Ishikawa (cell line): ENCODE measurements around the gene TET2.

Source experiments
- CEBPB ChIP-seq: IDR thresholded peaks from 2 replicates; pipeline ENCODE4 v1.6.1; 2012
- CREB1 ChIP-seq: IDR thresholded peaks from 2 replicates; pipeline ENCODE4 v1.6.1; 2012; ENCODE audit warnings: low read depth
- EGR1 ChIP-seq: IDR thresholded peaks from 2 replicates; pipeline ENCODE4 v1.6.1; 2012
- EP300 ChIP-seq: IDR thresholded peaks from 2 replicates; pipeline ENCODE4 v1.6.1; 2012; ENCODE audit warnings: borderline replicate concordance
- FOXM1 ChIP-seq: IDR thresholded peaks from 2 replicates; pipeline ENCODE4 v1.6.1; 2012; ENCODE audit warnings: low read depth, borderline replicate concordance
- NFIC ChIP-seq: IDR thresholded peaks from 2 replicates; pipeline ENCODE4 v1.6.1; 2012
- RAD21 ChIP-seq: IDR thresholded peaks from 2 replicates; pipeline ENCODE4 v1.6.1; 2012; ENCODE audit warnings: low read depth
- REST ChIP-seq: IDR thresholded peaks from 2 replicates; pipeline ENCODE4 v1.6.1; 2012; ENCODE audit warnings: low read depth, mild to moderate bottlenecking
- TAF1 ChIP-seq: IDR thresholded peaks from 2 replicates; pipeline ENCODE4 v1.6.1; 2012; ENCODE audit warnings: low read depth, mild to moderate bottlenecking
- TCF12 ChIP-seq: IDR thresholded peaks from 2 replicates; pipeline ENCODE4 v1.6.1; 2012; ENCODE audit warnings: low read depth
- TEAD4 ChIP-seq: IDR thresholded peaks from 2 replicates; pipeline ENCODE4 v1.6.1; 2012
- YY1 ChIP-seq: IDR thresholded peaks from 2 replicates; pipeline ENCODE4 v1.6.1; 2012; ENCODE audit warnings: low read depth
- ZBTB7A ChIP-seq: IDR thresholded peaks from 2 replicates; pipeline ENCODE4 v1.6.1; 2012; ENCODE audit warnings: low read depth
- TF ChIP-seq, protein P1 (sequence below): IDR thresholded peaks from 2 replicates; pipeline ENCODE4 v1.6.1; 2012
- TF ChIP-seq, protein P2 (sequence below): IDR thresholded peaks from 2 replicates; pipeline ENCODE4 v1.6.1; 2012

The TET2 gene

DNA sequence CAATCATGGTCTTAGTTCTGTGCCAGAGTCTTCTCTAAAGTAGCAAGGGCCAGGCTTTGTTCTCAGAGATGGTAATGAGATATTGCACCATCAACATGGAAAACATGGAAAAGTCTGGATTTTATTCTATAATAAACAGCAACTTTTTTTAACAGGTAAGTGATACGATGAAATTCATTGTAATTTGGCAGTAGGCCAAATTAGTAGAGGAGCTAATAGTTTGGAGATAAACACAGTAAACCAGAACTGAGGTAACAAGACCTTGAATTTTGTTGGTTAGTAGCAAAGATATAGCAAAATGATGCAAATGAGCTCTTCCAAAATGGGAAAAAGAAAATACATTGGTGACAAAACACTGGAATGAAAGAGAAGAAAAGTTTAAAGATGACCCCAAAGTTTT, 126.6 kb downstream of the TET2 start:
- TF ChIP-seq EGR1 (no peak), REST (no peak), ZBTB7A (no peak), EP300 (no peak), NFIC (no peak), YY1 (no peak), FOXM1 (no peak), CEBPB (no peak), RAD21 (no peak), CREB1 (no peak), TAF1 (no peak)
- TF ChIP-seq, protein P1, sequence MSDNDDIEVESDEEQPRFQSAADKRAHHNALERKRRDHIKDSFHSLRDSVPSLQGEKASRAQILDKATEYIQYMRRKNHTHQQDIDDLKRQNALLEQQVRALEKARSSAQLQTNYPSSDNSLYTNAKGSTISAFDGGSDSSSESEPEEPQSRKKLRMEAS: no peak

DNA sequence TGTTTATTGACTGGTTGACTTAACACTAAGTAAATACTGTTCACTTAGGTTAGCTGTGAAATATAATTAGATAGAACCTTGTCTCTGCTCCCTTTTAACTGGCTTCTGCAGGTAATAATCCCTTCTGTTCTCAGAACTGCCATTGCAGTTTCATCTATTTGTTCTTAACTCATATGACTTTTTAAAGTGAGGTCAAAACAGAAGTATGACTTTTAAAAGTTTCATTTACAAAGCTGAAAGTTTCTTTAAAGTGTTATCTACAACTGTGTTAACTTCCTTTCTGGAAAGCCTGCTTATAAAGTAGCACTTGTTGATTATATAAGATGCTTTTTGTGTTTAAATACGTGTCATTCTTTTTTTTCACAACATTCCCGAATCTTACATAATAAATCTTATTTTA, 127.4 kb downstream of the TET2 start:
- TF ChIP-seq ZBTB7A (no peak), RAD21 (no peak), REST (no peak), TEAD4 (no peak), CREB1 (no peak), EGR1 (no peak), TCF12 (no peak), YY1 (no peak), EP300 (no peak), TAF1 (no peak), NFIC (no peak), FOXM1 (no peak), CEBPB (no peak)
- TF ChIP-seq, protein P1: no peak
- TF ChIP-seq, protein P2, sequence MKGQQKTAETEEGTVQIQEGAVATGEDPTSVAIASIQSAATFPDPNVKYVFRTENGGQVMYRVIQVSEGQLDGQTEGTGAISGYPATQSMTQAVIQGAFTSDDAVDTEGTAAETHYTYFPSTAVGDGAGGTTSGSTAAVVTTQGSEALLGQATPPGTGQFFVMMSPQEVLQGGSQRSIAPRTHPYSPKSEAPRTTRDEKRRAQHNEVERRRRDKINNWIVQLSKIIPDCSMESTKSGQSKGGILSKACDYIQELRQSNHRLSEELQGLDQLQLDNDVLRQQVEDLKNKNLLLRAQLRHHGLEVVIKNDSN: no peak

GRCh38 chr4:105274504-105274903, 127.8 kb downstream of the TET2 start:
- TF ChIP-seq TAF1 (no peak), EGR1 (no peak), CEBPB (no peak), TEAD4 (no peak), NFIC (no peak), YY1 (no peak), CREB1 (no peak), TCF12 (no peak), EP300 (no peak), ZBTB7A (no peak), RAD21 (no peak), REST (no peak), FOXM1 (no peak)
- TF ChIP-seq, protein P1: no peak
- TF ChIP-seq, protein P2: no peak

- TF ChIP-seq REST (no peak), RAD21 (no peak), CEBPB (no peak), CREB1 (no peak), NFIC (no peak), ZBTB7A (no peak), EGR1 (no peak)
- TF ChIP-seq, protein P2: no peak
These were observed 129.9 kb downstream of the TET2 start for GRCh38 chr4:105276361-105277104.
